Upper lobe of left lung (tissue), 6 donors: ENCODE data around the gene ZNF366. TPM values are rescaled to one million over a fixed set of nuclear protein-coding genes. Genes with fewer than 3 reads are reported as not detected.

Experiments
- ATAC-seq, 2 donors: fragments of 200-7000 bp; cut with Tn5 transposase; one replicate each; pipeline ENCODE4 v1.9.1; 2022; ENCODE audit warnings: mild to moderate bottlenecking in 2 of 2, moderate library complexity in 2 of 2; ENCODE audit not compliant: low FRiP score in 2 of 2
- DNase-seq, 2 donors: peaks; one replicate each; pipeline ENCODE4 v3.0.0-alpha.2; 2019 to 2020
- H3K27ac ChIP-seq, 4 donors: fragments of 200-600 bp; sonication (generic); one replicate each; pipeline ENCODE4 v1.5.1; 2016 to 2019
- H3K27me3 ChIP-seq, 4 donors: fragments of 200-600 bp; sonication (generic); one replicate each; pipeline ENCODE4 v1.5.1; 2017 to 2019
- H3K36me3 ChIP-seq, 4 donors: fragments of 200-600 bp; sonication (generic); one replicate each; pipeline ENCODE4 v1.5.1; 2016 to 2019
- H3K4me1 ChIP-seq, 4 donors: fragments of 200-600 bp; sonication (generic); one replicate each; pipeline ENCODE4 v1.5.1; 2018 to 2019
- H3K4me3 ChIP-seq, 4 donors: fragments of 200-600 bp; sonication (generic); one replicate each; pipeline ENCODE4 v1.5.1; 2017 to 2019; ENCODE audit warnings: mild to moderate bottlenecking in 2 of 4, moderate library complexity in 1 of 4
- H3K9me3 ChIP-seq, 4 donors: fragments of 200-600 bp; sonication (generic); one replicate each; pipeline ENCODE4 v1.5.1; 2018 to 2019
- CTCF ChIP-seq, 6 experiments: fragments of 450-650 bp in 4 of 6; fragments of 200-600 bp in 2 of 6; sonication (generic) in 2 of 6; IDR thresholded peaks; one replicate each; pipeline ENCODE4 v1.5.1; 2016 to 2019; ENCODE audit warnings: antibody characterized with exemption in 6 of 6
- EP300 ChIP-seq, 4 donors: sonication (generic); formaldehyde crosslinking; IDR thresholded peaks; one replicate each; pipeline ENCODE4 v1.5.1; 2017; ENCODE audit warnings: antibody characterized with exemption in 4 of 4, control low read depth in 2 of 4
- POLR2A ChIP-seq, 4 donors: fragments of 450-650 bp; IDR thresholded peaks; one replicate each; pipeline ENCODE4 v1.5.1; 2016 to 2017; ENCODE audit warnings: antibody characterized with exemption in 4 of 4, mild to moderate bottlenecking in 2 of 4
- POLR2AphosphoS5 ChIP-seq, 2 donors: sonication (generic); formaldehyde crosslinking; IDR thresholded peaks; one replicate each; pipeline ENCODE4 v1.5.1; 2017; ENCODE audit warnings: antibody characterized with exemption in 2 of 2
- WGBS, 2 donors: methylation state at CpG; one replicate each; pipeline ENCODE4 v1.1.5; 2017 to 2018; 5-methylcytosine and 5-hydroxymethylcytosine counted together
- total RNA-seq, 6 donors: library from RNA; depleted of rRNA in 4 of 6; stranded (reverse); fragments of >200 nt in 4 of 6; gene quantifications; one replicate each; pipeline versions ENCODE4 v1.1.0 to v1.2.1, GENCODE V29; 2016 to 2021
- donor health status: DM: no; HTN: no; CAD: no; lungs with moderate emphysema.
- donor health status: DM: no; HTN: yes; CAD: no; lungs with severe emphysema.

ZNF366 gene
- total RNA-seq, 6 donors from 2014 or later = 3.1 to 12.4 (median 6.3) TPM

GRCh38 chr5:72470826-72471225 is 36.4 kb downstream of the ZNF366 start:
- Histone ChIP-seq H3K4me3 (no peak overlapping the region), H3K27ac (no peak overlapping the region), H3K27me3 (no peaks in the 10 kb centered on the region), H3K9me3 (no peaks in the 10 kb centered on the region), H3K4me1 (peaks cover 0 to 8% (median 4%) of the 10 kb centered on the region in 4 donors), H3K36me3 (no peaks in the 10 kb centered on the region)
- no peak for DNase-seq
- no peak for ATAC-seq
- WGBS, 2 donors = 88 to 92% methylated on average over 2 of the region's 2 CpGs
- TF ChIP-seq CTCF (IDR thresholded peaks at IDR 0.05) (no peak), POLR2AphosphoS5 (IDR thresholded peaks at IDR 0.05) (no peak), EP300 (IDR thresholded peaks at IDR 0.05) (no peak), POLR2A (IDR thresholded peaks at IDR 0.05) (no peak)

DNA sequence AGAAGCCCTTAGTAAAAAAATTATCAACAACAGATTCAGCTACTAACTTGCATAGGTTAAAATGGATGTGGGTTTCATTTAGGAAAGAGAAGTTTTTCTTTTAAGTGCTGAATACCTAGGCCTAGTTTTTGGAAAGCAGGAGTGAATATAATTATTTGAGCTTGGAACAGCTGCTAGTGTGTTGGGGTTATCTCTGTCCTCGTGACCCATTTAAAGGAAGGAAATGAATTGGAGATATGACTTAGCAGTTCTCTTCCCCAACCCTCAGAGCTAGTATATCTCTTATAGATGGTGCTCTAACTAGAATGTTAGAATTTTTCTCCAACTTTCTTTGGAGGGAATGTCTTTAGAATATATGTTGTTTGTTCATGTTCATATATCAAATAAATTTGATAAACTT is 38.6 kb downstream of the ZNF366 start:
- ATAC-seq = no peak
- H3K27me3 ChIP-seq = no peaks in the 10 kb centered on the region
- no peak for DNase-seq
- WGBS, 2 donors = 29% methylated on average over 1 of the region's 1 CpG
- H3K27ac ChIP-seq = peak overlapping the region in 1 of 4 donors; percentile 12
- H3K36me3 ChIP-seq = no peaks in the 10 kb centered on the region
- no peak overlapping the region for H3K4me3 ChIP-seq
- TF ChIP-seq EP300 (IDR thresholded peaks at IDR 0.05) (no peak), POLR2AphosphoS5 (IDR thresholded peaks at IDR 0.05) (no peak), POLR2A (IDR thresholded peaks at IDR 0.05) (no peak), CTCF (IDR thresholded peaks at IDR 0.05) (no peak)
- H3K4me1 ChIP-seq = peaks cover 0 to 9% (median 5%) of the 10 kb centered on the region in 4 donors
- H3K9me3 ChIP-seq = no peaks in the 10 kb centered on the region

DNA sequence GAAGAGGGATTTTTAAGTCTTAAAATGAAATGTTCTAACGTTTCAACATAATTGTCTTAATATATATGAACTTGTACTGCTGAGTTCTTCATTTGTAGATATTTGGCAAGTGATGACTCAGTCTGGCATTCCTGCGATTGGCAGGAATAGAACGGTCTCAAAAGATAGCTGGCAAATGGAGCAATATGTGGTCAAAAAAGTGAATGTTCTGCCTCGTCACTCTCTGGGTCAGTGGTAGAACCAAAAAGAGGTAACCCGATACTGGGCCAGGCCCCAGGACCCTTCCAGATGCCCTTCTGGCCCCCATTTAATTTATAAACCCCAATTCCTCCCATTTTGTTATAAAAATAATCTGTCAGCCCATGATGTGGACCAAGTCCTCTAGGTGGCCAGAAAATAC is 39.2 kb downstream of the ZNF366 start:
- no peak overlapping the region for H3K4me3 ChIP-seq
- H3K9me3 ChIP-seq = no peaks in the 10 kb centered on the region
- ATAC-seq = peak in 1 of 2 donors; percentile 16
- no peak for DNase-seq
- H3K27ac ChIP-seq = peak overlapping the region in 2 of 4 donors; percentile 22 to 42
- no peaks in the 10 kb centered on the region for H3K27me3 ChIP-seq
- 56 to 68% methylated on average over 5 of the region's 5 CpGs for WGBS, 2 donors
- no peaks in the 10 kb centered on the region for H3K36me3 ChIP-seq
- peaks cover 0 to 12% (median 7%) of the 10 kb centered on the region in 4 donors for H3K4me1 ChIP-seq
- no peak for TF ChIP-seq CTCF (IDR thresholded peaks at IDR 0.05)
- no peak for TF ChIP-seq EP300 (IDR thresholded peaks at IDR 0.05)
- no peak for TF ChIP-seq POLR2A (IDR thresholded peaks at IDR 0.05)
- TF ChIP-seq POLR2AphosphoS5 (IDR thresholded peaks at IDR 0.05) = no peak

GRCh38 chr5:72467461-72467860 is 39.7 kb downstream of the ZNF366 start:
- peak overlapping the region in 3 of 4 donors; percentile 5 to 42 (median 22) for H3K27ac ChIP-seq
- TF ChIP-seq POLR2A (IDR thresholded peaks at IDR 0.05) (no peak), CTCF (IDR thresholded peaks at IDR 0.05) (no peak)
- ATAC-seq = no peak
- no peak for DNase-seq
- peaks cover 3 to 14% (median 5%) of the 10 kb centered on the region in 4 donors for H3K4me1 ChIP-seq
- no peaks in the 10 kb centered on the region for H3K9me3 ChIP-seq
- no peaks in the 10 kb centered on the region for H3K36me3 ChIP-seq
- no peak overlapping the region for H3K4me3 ChIP-seq
- WGBS, 2 donors = 95 to 97% methylated on average over 2 of the region's 2 CpGs
- H3K27me3 ChIP-seq = no peaks in the 10 kb centered on the region
